Stimulated activated CD4-positive, alpha-beta T cell treated with anti-CD3 and anti-CD28 coated beads, Interleukin-4, amount 100 ng/mL, for 4 hours (primary cell): ENCODE results near the gene HNRNPAB.
A peak's percentile ranks its signal among the peaks of the same experiment; 100 is the strongest.

Experiments
- DNase-seq, 2 experiments: peaks; one replicate each; pipeline ENCODE4 v3.0.0-alpha.2; 2020

Gene HNRNPAB

GRCh38 chr5:178204182-178204934, at the start of gene HNRNPAB:
HNRNPAB (plus strand) TSS chr5:178204533; CDS start chr5:178204838, 305 bp downstream.
- peak; percentile 94 for DNase-seq

GRCh38 chr5:178155065-178155464, 49.3 kb upstream of the HNRNPAB start:
- DNase-seq: no peak

DNA sequence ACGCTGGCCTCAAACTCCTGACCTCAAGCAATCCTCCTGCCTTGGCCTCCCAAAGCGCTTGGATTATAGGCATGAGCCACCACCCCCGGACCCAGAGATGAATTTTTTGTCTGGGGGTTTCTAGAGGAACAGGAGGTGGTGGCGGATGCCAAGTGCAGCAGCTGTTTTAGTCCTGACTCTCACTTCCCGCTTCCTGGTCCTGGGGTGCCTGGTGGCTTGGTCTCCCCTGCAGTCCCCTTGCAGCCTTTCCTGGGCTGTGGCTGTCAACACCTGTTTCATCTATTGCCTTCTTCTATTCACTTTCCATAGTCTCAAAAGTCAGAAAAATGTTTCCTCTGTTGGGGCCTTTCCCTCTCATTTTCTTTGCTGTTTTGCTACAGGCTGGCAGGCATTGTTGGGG, 44.2 kb upstream of the HNRNPAB start:
- no peak for DNase-seq

DNA sequence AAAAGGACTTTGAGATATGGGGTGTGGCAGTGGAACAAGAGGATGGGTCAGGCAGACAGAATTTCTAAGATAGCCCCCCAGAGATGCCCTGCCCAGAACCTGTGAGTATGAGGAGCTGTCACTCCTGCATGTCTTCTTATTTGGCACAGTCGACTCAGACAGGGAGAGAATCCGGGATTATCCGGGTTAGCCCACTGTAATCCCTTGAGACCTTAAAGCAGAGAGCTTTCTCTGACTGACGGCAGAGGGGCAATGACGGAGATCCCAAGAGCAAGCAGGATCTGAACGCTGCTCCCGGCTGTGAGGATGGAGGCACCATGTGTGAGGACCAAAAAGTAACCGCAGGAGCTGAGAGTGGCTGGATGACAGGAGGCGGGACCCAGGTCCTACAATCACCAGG, 41.9 kb upstream of the HNRNPAB start:
- no peak for DNase-seq

GRCh38 chr5:178163772-178164735, 40.3 kb upstream of the HNRNPAB start:
- peak; percentile 87 to 93 for DNase-seq

DNA sequence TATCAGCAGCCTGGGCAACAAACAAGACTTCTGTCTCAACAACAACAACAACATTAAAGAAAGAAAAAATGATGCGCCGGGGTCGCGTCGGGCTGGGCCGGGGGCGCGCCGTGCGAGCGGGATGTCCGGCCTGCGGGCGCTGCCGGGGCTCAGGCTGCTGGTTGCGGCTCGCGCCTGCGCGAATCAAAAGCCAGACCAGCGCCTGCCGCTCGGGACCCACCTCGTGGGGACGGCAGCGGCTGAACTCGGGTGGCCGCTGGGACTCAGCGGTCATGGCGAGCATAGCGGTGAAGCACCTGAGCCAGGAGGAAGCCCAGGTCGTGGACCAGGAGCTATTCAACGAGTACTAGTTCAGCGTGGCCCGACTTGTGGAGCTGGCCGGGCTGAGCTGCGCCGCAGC, 38.8 kb upstream of the HNRNPAB start:
- no peak for DNase-seq

GRCh38 chr5:178170455-178170854, 33.9 kb upstream of the HNRNPAB start:
- no peak for DNase-seq

DNA sequence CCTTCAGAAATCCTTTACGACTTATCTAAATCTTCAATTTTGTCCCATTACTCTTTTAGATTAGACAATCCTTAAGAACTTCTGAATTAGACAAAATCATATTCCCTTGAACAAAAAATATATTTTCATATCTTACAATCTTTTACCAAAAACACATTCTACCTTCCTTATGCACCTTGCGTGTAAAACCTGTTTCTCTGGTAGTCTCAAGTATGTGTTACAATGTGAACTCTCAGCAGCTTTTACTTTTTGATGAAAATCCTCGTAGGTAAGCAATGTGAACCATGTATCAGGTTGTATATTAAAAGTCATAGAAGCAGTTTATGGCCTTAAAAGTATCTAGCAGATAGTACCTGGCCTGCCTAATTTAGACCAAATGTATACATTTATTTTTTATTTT, 29.9 kb upstream of the HNRNPAB start:
- no peak for DNase-seq

DNA sequence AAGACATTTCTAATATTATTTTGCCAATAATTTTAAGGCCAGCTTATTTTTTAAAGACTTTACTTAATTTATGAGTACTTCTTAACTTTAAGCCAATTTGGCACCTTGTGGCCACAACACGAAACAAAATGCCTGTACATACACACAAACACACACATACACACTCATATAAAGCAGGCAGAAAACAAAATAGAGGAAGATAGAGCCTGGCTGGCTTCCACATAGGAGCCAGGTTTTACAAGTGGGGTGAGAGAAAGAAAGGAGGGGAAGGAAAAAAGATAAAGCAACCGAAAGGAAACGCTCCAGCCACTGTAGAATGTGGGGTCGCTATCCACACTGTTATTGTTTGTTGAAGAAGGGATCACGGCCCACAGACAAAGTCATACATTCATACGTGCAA, 27.5 kb upstream of the HNRNPAB start:
- no peak for DNase-seq

- no peak for DNase-seq
Observed at GRCh38 chr5:178177569-178177968, 26.8 kb upstream of the HNRNPAB start.

- no peak for DNase-seq
Observed at GRCh38 chr5:178180141-178180863, 24.0 kb upstream of the HNRNPAB start.

- no peak for DNase-seq
Observed at GRCh38 chr5:178182158-178182876, 22.0 kb upstream of the HNRNPAB start.

DNA sequence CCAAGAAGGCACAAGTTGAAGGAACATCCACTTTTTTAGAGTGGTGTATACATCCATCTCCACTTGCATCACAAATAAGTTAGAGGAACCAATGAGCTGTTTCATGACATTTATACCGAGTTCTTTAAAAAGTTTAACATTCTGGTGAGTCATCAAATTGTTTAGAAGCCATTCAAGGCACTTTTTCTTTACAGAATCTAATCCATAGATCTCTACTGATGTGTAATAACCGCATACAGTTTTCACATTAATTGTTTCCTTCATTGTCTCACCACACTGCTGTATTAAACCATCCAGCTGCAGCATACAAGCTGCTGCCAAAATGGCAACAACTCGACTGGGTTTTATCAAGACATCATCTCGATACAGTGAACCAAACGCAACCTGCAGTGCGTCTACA, 17.9 kb upstream of the HNRNPAB start:
- no peak for DNase-seq

GRCh38 chr5:178187014-178187413, 17.3 kb upstream of the HNRNPAB start, which contains the start of gene GMCL2:
GMCL2 (minus strand) TSS chr5:178187371; CDS start chr5:178187299, 72 bp downstream.
- DNase-seq: no peak

DNA sequence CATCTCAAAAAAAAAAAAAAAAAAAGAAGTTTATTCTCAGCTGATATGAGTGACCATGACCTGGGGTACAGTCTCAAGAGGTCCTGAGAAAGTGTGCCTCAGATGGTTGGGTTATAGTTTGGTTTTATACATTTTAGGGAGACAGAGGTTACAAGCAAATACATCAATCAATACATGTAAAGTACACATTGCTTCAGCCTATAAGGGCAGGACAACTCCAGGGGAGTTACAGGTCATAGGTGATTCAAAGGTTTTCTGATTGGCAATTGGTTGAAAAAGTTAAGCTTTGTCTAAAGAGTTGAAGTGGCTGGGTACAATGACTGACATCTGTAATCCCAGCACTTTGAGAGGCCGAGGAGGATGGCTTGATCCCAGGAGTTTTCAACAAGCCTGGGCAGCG, 14.9 kb upstream of the HNRNPAB start:
- DNase-seq: no peak

DNA sequence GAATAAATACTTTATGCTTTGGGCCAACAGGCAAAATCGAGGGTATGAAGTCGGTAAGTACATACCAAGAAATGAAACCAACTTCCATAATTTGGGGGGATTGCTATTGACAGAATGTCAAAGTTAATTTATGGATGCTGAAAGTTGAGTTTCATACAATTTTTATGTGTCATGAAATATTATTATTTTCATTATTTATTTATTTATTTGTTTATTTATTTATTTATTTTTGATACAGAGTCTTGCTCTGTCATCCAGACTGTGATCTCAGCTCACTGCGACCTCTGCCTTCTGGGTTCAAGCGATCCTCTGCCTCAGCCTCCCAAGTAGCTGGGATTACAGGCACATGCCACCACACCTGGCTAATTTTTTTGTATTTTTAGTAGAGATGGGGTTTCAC, 12.7 kb upstream of the HNRNPAB start:
- DNase-seq: no peak

DNA sequence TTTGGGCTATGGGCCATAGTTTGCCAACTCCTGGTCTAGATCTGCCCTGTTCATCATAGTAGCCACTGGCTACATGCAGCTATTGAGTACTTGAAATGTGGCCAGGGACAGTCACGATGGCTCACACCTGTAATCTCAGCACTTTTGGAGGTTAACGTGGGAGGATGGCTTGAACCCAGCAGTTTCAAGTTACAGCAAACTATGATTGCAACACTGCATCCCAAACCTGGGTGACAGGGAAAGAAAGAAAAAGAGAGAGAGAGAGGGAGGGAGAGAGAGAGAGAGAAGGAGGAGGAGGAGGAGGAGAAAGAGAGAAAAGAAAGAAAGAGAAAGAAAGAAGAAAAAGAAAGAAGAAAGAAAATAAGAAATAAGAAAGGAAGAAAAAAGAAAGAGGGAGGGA, 12.1 kb upstream of the HNRNPAB start:
- no peak for DNase-seq

- no peak for DNase-seq
Observed at GRCh38 chr5:178192787-178193186, 11.5 kb upstream of the HNRNPAB start.

GRCh38 chr5:178193251-178193809, 11.0 kb upstream of the HNRNPAB start:
- no peak for DNase-seq

GRCh38 chr5:178194026-178194425, 10.3 kb upstream of the HNRNPAB start:
- DNase-seq: no peak

GRCh38 chr5:178196281-178196812, 8.0 kb upstream of the HNRNPAB start:
- DNase-seq: no peak

DNA sequence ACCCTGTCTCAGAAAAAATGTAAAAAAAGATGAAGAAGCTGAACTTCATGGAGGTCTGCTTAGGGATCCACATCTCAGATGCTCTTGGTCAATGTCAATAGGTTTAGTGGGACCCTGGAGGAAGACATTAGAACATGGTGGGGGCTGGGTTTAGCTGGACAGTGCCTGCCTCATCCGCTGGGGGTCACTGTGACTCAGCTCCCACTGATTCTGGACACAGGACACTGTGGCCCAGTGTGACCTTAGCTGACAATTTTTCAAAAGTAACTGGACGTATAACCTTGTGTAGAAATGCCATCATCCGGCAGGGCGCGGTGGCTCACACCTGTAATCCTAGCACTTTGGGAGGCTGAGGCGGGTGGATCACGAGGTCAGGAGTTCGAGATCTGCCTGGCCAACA, 7.3 kb upstream of the HNRNPAB start:
- DNase-seq: no peak
